CD4-positive, alpha-beta T cell treated with Interleukin-12 subunit alpha and Interleukin-12 subunit beta, for 1 hour (primary cell): Measurements from ENCODE around the gene NUP85.
"Not testable (repeated sequence)": the region's sequence is repeated elsewhere in the genome, so short reads cannot be mapped to it uniquely, and the experiment has no call there.

Source experiments
- DNase-seq: peaks from one replicate; pipeline ENCODE4 v3.0.0-alpha.2; 2020

NUP85 gene

GRCh38 chr17:75207050-75207407 lies 1.6 kb downstream of the NUP85 start:
- DNase-seq: not testable (repeated sequence)

DNA sequence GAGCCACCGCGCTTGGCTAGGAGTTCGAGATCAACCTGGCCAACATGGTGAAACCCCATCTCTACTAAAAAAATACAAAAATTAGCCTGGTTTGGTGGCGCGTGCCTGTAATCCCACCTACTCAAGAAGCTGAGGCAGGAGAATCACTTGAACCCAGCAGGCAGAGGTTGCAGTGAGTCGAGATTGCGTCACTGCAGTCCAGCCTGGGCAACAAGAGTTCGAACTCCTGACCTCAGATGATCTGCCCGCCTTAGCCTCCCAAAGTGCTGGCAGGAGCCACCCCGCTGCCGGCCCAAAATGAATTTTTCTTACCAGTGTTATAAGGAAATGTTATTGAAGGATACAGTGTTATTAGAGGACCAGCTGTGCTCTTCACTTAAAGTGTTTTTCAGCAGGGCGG lies 2.3 kb downstream of the NUP85 start:
- no peak for DNase-seq

- DNase-seq: no peak
These were observed 2.7 kb downstream of the NUP85 start for GRCh38 chr17:75208161-75208560.

DNA sequence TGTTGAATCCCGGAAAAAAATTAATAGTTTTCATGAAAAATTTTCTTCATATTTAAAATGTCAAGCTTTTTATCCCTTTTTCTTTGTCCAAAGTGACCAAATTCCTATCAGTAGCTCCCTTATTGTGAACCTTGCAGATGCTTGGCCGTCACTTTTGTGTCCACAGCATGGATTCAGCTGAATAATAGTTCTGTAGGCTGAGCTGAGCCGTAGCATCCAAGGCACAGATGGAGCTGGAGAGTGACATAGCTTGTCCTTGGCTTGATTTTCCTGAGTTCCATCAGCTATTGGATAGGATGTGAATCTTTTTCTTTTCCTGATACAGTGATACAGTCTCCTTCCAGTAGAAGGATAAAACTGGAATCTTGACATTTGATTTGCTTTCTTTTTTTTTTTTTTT lies 3.6 kb downstream of the NUP85 start:
- no peak for DNase-seq

GRCh38 chr17:75218131-75218530 lies 12.7 kb downstream of the NUP85 start:
- no peak for DNase-seq

DNA sequence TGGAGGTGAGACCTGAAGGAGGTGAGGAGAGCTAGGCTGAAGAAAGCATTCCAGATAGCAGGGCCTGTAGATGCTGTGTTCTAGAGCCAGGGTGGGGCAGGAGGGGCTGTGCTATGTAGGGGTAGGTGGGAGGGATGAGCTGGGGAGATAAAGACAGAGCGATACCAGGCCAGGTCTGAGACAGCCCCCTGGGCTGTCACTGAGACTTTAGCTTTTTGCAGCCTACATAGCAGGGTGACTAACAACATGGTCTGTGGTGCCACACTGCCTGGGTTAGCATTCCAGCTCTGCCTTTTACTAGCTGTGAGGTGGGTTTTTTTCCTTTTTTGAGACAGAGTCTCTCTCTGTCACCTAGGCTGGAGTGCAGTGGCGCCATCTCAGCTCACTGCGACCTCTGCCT lies 14.3 kb downstream of the NUP85 start:
- DNase-seq: no peak

GRCh38 chr17:75225016-75225415 lies 19.5 kb downstream of the NUP85 start:
- DNase-seq: no peak

DNA sequence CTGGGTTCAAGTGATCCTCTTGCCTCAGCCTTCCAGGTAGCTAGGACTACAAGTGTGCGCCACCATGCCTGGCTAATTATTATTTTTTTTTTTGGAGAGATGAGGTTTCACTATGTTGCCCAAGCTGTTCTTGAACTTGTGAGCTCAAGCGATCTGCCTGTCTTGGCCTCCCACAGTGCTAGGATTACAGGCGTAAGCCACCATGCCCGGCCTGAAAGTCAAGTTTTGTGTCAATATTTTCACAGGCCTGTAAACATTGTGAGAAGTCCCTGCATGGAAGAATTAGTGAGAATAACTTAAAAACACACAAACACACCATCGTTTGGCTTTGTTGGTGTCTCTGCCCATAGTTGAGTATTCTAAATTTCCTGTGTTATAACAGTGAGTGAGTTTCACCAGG lies 22.2 kb downstream of the NUP85 start:
- no peak for DNase-seq

DNA sequence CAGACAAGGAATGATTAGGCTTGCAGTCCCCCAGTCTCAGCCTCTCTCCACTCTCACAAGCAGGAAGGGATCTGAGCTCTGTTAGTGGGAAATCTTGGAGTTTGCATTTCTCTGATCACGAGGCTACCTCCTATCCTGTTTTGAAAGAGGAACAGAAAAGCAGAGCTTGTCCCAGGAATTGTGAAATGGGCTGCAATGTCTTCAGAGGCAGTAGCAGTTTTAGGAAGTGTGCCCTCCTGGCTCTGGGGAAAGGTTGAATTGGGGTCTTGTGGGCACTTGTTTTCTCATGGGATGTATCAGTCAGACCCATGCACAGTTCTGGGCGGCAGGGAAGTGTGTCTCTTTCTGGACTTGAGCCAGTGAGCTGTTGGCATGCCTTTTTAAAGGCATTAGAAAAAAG lies 22.8 kb downstream of the NUP85 start:
- DNase-seq: no peak

GRCh38 chr17:75228847-75229246 lies 23.4 kb downstream of the NUP85 start:
- no peak for DNase-seq

DNA sequence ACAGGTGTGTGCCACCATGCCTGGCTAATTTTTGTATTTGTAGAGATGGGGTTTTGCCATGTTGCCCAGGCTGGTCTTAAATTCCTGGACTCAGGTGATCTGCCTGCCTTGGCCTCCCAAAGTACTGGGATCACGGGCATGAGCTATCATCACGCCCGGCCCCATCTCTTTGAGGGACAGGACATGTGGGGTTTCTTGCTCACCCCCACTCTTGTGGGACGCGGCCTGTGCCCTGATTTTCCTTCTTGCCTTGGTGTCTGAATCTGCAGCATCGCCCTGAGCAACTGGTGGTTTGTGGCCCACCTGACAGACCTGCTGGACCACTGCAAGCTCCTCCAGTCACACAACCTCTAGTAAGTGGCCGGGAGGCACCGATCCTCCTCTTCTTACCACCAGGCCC lies 25.6 kb downstream of the NUP85 start:
- no peak for DNase-seq

GRCh38 chr17:75231741-75232464 lies 26.4 kb downstream of the NUP85 start:
- DNase-seq: no peak

DNA sequence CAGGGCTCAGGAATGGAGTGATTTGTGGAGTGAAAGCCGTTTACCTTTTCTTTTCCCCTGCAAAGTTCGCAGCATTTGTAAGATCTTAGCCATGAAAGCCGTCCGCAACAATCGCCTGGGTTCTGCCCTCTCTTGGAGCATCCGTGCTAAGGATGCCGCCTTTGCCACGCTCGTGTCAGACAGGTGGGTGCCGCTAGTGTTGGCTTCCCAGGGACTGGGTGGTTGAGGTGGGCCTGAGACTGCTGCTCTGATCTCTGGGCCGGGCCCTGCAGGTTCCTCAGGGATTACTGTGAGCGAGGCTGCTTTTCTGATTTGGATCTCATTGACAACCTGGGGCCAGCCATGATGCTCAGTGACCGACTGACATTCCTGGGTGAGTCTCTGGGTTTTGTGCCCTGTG lies 27.3 kb downstream of the NUP85 start:
- DNase-seq: no peak

GRCh38 chr17:75237100-75238014 lies 31.9 kb downstream of the NUP85 start:
- DNase-seq: no peak

- DNase-seq: no peak
These were observed 32.6 kb downstream of the NUP85 start for GRCh38 chr17:75238020-75238580.

DNA sequence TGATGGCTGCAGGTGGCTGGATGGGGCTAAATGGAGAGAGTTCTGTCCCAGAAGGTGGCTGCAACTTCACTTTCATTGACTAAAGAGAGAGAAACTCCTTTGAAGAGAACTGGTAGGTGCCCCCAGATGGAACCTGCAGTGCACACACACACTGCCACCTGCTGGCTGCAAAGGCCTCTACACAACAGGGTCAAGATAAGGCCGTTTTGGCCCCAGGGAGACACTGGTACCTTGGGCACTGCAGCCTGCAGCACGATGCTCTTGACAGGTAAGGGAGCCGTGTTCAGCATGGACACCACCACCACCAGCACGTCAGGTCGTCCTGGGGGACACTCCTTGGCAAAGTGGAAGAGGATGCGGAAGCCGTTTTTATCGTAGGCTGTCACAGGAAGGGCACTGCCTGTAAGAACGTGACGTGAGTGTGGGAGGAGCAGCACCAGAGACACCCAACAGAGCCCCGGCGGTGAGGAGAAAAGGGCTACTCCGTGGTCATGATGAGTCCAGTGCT lies 33.3 kb downstream of the NUP85 start:
- DNase-seq: peak; percentile 69

DNA sequence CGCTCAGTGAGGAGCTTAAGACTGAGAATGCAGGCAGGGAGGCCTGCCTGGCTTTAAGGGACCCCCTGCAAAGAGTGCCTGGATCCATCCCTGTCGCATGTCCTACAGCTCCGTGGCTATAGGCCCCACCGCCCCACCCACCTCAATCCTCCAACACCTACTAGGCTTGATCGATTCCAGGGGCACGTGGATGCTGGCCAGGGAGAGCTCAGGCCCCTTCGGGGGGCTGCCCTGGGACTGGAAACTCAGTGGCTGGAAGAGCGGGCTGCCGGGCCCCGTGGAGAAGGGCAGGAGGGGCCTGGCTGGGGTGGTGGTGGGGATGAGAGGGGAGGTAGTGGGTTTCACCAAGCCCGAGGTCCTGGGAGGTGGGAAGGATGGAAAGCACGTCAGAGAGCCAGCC lies 33.7 kb downstream of the NUP85 start:
- DNase-seq: no peak

- DNase-seq: no peak
These were observed 34.4 kb downstream of the NUP85 start for GRCh38 chr17:75239778-75240393.

GRCh38 chr17:75240394-75241142 lies 35.1 kb downstream of the NUP85 start:
- DNase-seq: peak; percentile 28

- no peak for DNase-seq
These were observed 35.6 kb downstream of the NUP85 start for GRCh38 chr17:75241143-75241430.

DNA sequence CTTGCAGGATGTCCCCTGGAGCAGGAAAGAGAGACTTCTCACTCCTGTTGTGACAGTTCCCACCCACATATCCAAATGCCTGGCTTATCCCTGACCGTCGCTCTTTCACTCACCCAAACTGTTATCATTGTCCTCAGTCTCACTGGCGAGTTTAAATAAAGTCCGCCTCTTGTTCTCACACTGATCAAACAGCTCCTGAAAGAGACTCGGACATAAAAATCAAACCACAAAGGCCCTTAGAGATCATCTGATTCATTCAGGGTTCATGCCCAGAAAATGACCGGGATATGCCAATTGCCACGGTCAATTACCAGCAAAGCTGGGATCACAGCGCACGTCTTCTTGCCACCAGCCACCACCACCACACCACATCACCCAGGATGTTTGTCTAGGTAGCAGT lies 36.0 kb downstream of the NUP85 start:
- no peak for DNase-seq

- no peak for DNase-seq
These were observed 36.5 kb downstream of the NUP85 start for GRCh38 chr17:75241996-75242460.
